HCT116 (cell line): ENCODE results near the gene TTLL5.

Experiments used
- CBX3 ChIP-seq: IDR thresholded peaks from 2 replicates; pipeline ENCODE4 v1.6.1; 2012; ENCODE audit warnings: low read depth
- CEBPB ChIP-seq: IDR thresholded peaks from 2 replicates; pipeline ENCODE4 v1.6.1; 2012; ENCODE audit warnings: low read depth
- EGR1 ChIP-seq: IDR thresholded peaks from 2 replicates; pipeline ENCODE4 v1.6.1; 2012; ENCODE audit warnings: low read depth
- EZH2 ChIP-seq: fragments of 200-600 bp; sonication (generic); IDR thresholded peaks from 2 replicates; pipeline ENCODE4 v1.6.1; 2017; ENCODE audit warnings: antibody characterized with exemption, mixed run types
- EZH2phosphoT487 ChIP-seq: fragments of 200-600 bp; IDR thresholded peaks from 2 replicates; pipeline ENCODE4 v1.6.1; 2018; ENCODE audit warnings: antibody characterized with exemption, borderline replicate concordance
- MAX ChIP-seq: IDR thresholded peaks from 2 replicates; pipeline ENCODE4 v1.6.1; 2012
- POLR2A ChIP-seq: IDR thresholded peaks from 2 replicates; pipeline ENCODE4 v1.7.0; 2011; ENCODE audit warnings: borderline replicate concordance; ENCODE audit not compliant: insufficient read depth, insufficient read length; ENCODE audit errors: extremely low read depth
- POLR2AphosphoS5 ChIP-seq: IDR thresholded peaks from 2 replicates; pipeline ENCODE4 v1.6.1; 2011; ENCODE audit warnings: mild to moderate bottlenecking, low read depth, low read length, moderate library complexity
- RAD21 ChIP-seq: IDR thresholded peaks from 2 replicates; pipeline ENCODE4 v1.6.1; 2012; ENCODE audit warnings: low read depth, mild to moderate bottlenecking
- SIN3A ChIP-seq: IDR thresholded peaks from 2 replicates; pipeline ENCODE4 v1.6.1; 2012; ENCODE audit warnings: low read depth
- SP1 ChIP-seq: IDR thresholded peaks from 2 replicates; pipeline ENCODE4 v1.6.1; 2012; ENCODE audit warnings: low read depth
- ZFX ChIP-seq: fragments of 450-650 bp; IDR thresholded peaks from 2 replicates; pipeline ENCODE4 v1.6.1; 2017
- TF ChIP-seq, protein P1 (sequence below), 3 experiments: fragments of 200-600 bp in 1 of 3; sonication (generic) in 1 of 3; IDR thresholded peaks in 2 of 3; conservative IDR thresholded peaks in 1 of 3; 2 replicates each; pipeline ENCODE4 v1.5.1; 2012 to 2017; ENCODE audit warnings: low read depth in 2 of 3, low read length in 2 of 3, antibody characterized with exemption in 1 of 3, borderline replicate concordance in 1 of 3, control low read depth in 1 of 3, mild to moderate bottlenecking in 1 of 3, mixed read lengths in 1 of 3, mixed run types in 1 of 3, moderate library complexity in 1 of 3; ENCODE audit not compliant: insufficient read depth in 1 of 3
- TF ChIP-seq, protein P2 (sequence below): IDR thresholded peaks from 2 replicates; pipeline ENCODE4 v1.6.1; 2012; ENCODE audit warnings: low read depth

DNA sequence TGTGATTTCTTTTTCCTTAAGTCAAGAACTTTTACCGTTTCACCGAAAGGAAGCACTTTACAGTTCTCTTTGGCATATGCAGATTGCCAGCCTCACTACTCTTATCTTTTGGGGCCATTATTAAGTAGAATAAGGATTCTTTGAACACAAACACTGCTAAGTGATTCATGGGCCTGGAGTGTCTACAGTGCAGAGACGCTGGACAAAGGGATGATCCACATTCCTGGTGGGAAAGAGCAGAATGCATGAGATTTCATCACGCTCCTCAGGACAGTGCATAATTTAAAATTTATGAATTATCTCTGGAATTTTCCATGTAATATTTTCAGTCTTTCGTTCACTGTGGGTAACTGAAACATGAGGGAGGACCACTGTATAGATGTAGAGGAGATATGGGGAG is 90.2 kb downstream of the TTLL5 start:
- TF ChIP-seq SIN3A, result no peak
- TF ChIP-seq ZFX, result no peak
- TF ChIP-seq EZH2, result no peak
- TF ChIP-seq, protein P1, sequence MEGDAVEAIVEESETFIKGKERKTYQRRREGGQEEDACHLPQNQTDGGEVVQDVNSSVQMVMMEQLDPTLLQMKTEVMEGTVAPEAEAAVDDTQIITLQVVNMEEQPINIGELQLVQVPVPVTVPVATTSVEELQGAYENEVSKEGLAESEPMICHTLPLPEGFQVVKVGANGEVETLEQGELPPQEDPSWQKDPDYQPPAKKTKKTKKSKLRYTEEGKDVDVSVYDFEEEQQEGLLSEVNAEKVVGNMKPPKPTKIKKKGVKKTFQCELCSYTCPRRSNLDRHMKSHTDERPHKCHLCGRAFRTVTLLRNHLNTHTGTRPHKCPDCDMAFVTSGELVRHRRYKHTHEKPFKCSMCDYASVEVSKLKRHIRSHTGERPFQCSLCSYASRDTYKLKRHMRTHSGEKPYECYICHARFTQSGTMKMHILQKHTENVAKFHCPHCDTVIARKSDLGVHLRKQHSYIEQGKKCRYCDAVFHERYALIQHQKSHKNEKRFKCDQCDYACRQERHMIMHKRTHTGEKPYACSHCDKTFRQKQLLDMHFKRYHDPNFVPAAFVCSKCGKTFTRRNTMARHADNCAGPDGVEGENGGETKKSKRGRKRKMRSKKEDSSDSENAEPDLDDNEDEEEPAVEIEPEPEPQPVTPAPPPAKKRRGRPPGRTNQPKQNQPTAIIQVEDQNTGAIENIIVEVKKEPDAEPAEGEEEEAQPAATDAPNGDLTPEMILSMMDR (IDR thresholded peaks at IDR 0.05 in 2 of 3, conservative IDR thresholded peaks at IDR 0.05 in 1 of 3; ENCODE audit: borderline replicate concordance in 1 of 3, insufficient read depth in 1 of 3, low read depth in 2 of 3, low read length in 2 of 3), result no peak
- TF ChIP-seq POLR2AphosphoS5, result no peak
- no peak for TF ChIP-seq SP1
- no peak for TF ChIP-seq POLR2A
- no peak for TF ChIP-seq RAD21
- TF ChIP-seq CBX3, result no peak
- no peak for TF ChIP-seq EZH2phosphoT487
- no peak for TF ChIP-seq CEBPB
- no peak for TF ChIP-seq MAX
- TF ChIP-seq EGR1, result no peak
- TF ChIP-seq, protein P2, sequence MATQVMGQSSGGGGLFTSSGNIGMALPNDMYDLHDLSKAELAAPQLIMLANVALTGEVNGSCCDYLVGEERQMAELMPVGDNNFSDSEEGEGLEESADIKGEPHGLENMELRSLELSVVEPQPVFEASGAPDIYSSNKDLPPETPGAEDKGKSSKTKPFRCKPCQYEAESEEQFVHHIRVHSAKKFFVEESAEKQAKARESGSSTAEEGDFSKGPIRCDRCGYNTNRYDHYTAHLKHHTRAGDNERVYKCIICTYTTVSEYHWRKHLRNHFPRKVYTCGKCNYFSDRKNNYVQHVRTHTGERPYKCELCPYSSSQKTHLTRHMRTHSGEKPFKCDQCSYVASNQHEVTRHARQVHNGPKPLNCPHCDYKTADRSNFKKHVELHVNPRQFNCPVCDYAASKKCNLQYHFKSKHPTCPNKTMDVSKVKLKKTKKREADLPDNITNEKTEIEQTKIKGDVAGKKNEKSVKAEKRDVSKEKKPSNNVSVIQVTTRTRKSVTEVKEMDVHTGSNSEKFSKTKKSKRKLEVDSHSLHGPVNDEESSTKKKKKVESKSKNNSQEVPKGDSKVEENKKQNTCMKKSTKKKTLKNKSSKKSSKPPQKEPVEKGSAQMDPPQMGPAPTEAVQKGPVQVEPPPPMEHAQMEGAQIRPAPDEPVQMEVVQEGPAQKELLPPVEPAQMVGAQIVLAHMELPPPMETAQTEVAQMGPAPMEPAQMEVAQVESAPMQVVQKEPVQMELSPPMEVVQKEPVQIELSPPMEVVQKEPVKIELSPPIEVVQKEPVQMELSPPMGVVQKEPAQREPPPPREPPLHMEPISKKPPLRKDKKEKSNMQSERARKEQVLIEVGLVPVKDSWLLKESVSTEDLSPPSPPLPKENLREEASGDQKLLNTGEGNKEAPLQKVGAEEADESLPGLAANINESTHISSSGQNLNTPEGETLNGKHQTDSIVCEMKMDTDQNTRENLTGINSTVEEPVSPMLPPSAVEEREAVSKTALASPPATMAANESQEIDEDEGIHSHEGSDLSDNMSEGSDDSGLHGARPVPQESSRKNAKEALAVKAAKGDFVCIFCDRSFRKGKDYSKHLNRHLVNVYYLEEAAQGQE, result no peak
